Vagina (tissue), 2 donors: ENCODE data around the gene SCN5A. TPM values are rescaled to one million over a fixed set of nuclear protein-coding genes. Genes with fewer than 3 reads are reported as not detected.

ENCODE experiments used
- DNase-seq, 2 donors: peaks; one replicate each; pipeline ENCODE4 v3.0.0-alpha.2; 2017; ENCODE audit errors: extremely low spot score in 2 of 2
- H3K27ac ChIP-seq: fragments of 200-600 bp; sonication (generic); one replicate; pipeline ENCODE4 v1.5.1; 2019
- H3K27me3 ChIP-seq: fragments of 200-600 bp; sonication (generic); one replicate; pipeline ENCODE4 v1.5.1; 2019
- H3K36me3 ChIP-seq, 2 donors: fragments of 200-600 bp; sonication (generic); one replicate each; pipeline ENCODE4 v1.5.1; 2017 to 2019
- H3K4me1 ChIP-seq: fragments of 200-600 bp; sonication (generic); one replicate; pipeline ENCODE4 v1.5.1; 2019
- H3K4me3 ChIP-seq, 2 donors: fragments of 200-600 bp; sonication (generic); 1 replicate in 1 of 2; 2 replicates in 1 of 2; pipeline ENCODE4 v1.5.1; 2016 to 2019
- H3K9me3 ChIP-seq: fragments of 200-600 bp; sonication (generic); one replicate; pipeline ENCODE4 v1.5.1; 2019
- POLR2A ChIP-seq, 2 donors: fragments of 450-650 bp; IDR thresholded peaks; one replicate each; pipeline ENCODE4 v1.6.1; 2017; ENCODE audit warnings: antibody characterized with exemption in 2 of 2, mild to moderate bottlenecking in 2 of 2, moderate library complexity in 2 of 2
- POLR2AphosphoS5 ChIP-seq, 2 donors: sonication (generic); formaldehyde crosslinking; IDR thresholded peaks; one replicate each; pipeline ENCODE4 v1.9.0; 2017; ENCODE audit warnings: antibody characterized with exemption in 2 of 2, mild to moderate bottlenecking in 2 of 2, low read depth in 1 of 2; ENCODE audit not compliant: insufficient read depth in 1 of 2
- intact Hi-C: fragments of 100-400 bp; cut with DNase I; formaldehyde crosslinking; loops from one replicate; pipeline ENCODE4 v1.15.1; 2023
- total RNA-seq: library from RNA; depleted of rRNA; stranded (reverse); fragments of >200 nt; gene quantifications from one replicate; pipeline ENCODE4 v1.2.3, GENCODE V29; 2016
- TF ChIP-seq, protein P1 (sequence below), 3 experiments: fragments of 450-650 bp in 2 of 3; fragments of 200-600 bp in 1 of 3; sonication (generic) in 1 of 3; IDR thresholded peaks; one replicate each; pipeline ENCODE4 v1.5.1; 2017 to 2019; ENCODE audit warnings: antibody characterized with exemption in 3 of 3, mild to moderate bottlenecking in 2 of 3, moderate library complexity in 2 of 3

Gene SCN5A
- total RNA-seq, 1 donor from 2014 or later = 9.3 TPM

- Histone ChIP-seq H3K27me3 (no peaks in the 10 kb centered on the region), H3K27ac (no peak overlapping the region), H3K9me3 (no peaks in the 10 kb centered on the region), H3K36me3 (no peaks in the 10 kb centered on the region), H3K4me3 (no peak overlapping the region), H3K4me1 (no peaks in the 10 kb centered on the region)
- DNase-seq = peak; percentile 79 to 82
- TF ChIP-seq, protein P1, sequence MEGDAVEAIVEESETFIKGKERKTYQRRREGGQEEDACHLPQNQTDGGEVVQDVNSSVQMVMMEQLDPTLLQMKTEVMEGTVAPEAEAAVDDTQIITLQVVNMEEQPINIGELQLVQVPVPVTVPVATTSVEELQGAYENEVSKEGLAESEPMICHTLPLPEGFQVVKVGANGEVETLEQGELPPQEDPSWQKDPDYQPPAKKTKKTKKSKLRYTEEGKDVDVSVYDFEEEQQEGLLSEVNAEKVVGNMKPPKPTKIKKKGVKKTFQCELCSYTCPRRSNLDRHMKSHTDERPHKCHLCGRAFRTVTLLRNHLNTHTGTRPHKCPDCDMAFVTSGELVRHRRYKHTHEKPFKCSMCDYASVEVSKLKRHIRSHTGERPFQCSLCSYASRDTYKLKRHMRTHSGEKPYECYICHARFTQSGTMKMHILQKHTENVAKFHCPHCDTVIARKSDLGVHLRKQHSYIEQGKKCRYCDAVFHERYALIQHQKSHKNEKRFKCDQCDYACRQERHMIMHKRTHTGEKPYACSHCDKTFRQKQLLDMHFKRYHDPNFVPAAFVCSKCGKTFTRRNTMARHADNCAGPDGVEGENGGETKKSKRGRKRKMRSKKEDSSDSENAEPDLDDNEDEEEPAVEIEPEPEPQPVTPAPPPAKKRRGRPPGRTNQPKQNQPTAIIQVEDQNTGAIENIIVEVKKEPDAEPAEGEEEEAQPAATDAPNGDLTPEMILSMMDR (IDR thresholded peaks at IDR 0.05) = no peak
- TF ChIP-seq POLR2A (IDR thresholded peaks at IDR 0.05) (no peak), POLR2AphosphoS5 (IDR thresholded peaks at IDR 0.05; ENCODE audit: insufficient read depth in 1 of 2, low read depth in 1 of 2) (no peak)
- intact Hi-C loops = no loop called here
Measured at GRCh38 chr3:38580450-38581382, 68.8 kb downstream of the SCN5A start.

- H3K36me3 ChIP-seq = no peaks in the 10 kb centered on the region
- no peaks in the 10 kb centered on the region for H3K9me3 ChIP-seq
- no peaks in the 10 kb centered on the region for H3K27me3 ChIP-seq
- intact Hi-C loops = no loop called here
- TF ChIP-seq POLR2AphosphoS5 (IDR thresholded peaks at IDR 0.05; ENCODE audit: insufficient read depth in 1 of 2, low read depth in 1 of 2) (no peak), POLR2A (IDR thresholded peaks at IDR 0.05) (no peak)
- TF ChIP-seq, protein P1 (IDR thresholded peaks at IDR 0.05) = no peak
- no peak overlapping the region for H3K27ac ChIP-seq
- no peaks in the 10 kb centered on the region for H3K4me1 ChIP-seq
- no peak overlapping the region for H3K4me3 ChIP-seq
- peak; percentile 78 to 79 for DNase-seq
Measured at GRCh38 chr3:38579551-38580449, 69.7 kb downstream of the SCN5A start.

- intact Hi-C loops = no loop called here
- Histone ChIP-seq H3K9me3 (no peaks in the 10 kb centered on the region), H3K36me3 (no peaks in the 10 kb centered on the region), H3K27ac (no peak overlapping the region), H3K27me3 (no peaks in the 10 kb centered on the region), H3K4me1 (no peaks in the 10 kb centered on the region), H3K4me3 (no peak overlapping the region)
- TF ChIP-seq POLR2AphosphoS5 (IDR thresholded peaks at IDR 0.05; ENCODE audit: insufficient read depth in 1 of 2, low read depth in 1 of 2) (no peak), POLR2A (IDR thresholded peaks at IDR 0.05) (no peak)
- TF ChIP-seq, protein P1 (IDR thresholded peaks at IDR 0.05) = no peak
- DNase-seq = peak; percentile 74 to 82
Measured at GRCh38 chr3:38579141-38579540, 70.3 kb downstream of the SCN5A start.

DNA sequence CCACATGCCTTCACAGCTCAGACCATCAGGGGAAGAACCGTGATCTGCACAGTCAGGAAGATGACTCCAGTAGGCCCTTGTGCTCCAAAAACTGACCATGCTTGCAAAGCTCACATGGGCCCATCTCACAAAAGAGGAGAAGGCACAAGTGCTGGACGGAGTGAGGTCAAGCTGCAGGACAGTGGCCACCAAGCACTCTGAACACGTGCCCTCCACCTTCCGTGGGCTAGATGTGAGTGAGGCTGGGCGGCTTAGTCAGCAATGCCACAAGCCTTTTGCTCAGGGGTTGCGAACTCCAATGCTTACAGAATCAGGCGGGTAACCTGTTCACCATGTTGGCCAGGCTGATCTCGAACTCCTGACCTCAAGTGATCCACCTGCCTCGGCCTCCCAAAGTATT, 70.9 kb downstream of the SCN5A start:
- peak in 1 of 2 donors; percentile 64 for DNase-seq
- Histone ChIP-seq H3K27me3 (no peaks in the 10 kb centered on the region), H3K27ac (no peak overlapping the region), H3K36me3 (no peaks in the 10 kb centered on the region), H3K4me3 (no peak overlapping the region), H3K4me1 (no peaks in the 10 kb centered on the region), H3K9me3 (no peaks in the 10 kb centered on the region)
- intact Hi-C loops = no loop called here
- TF ChIP-seq POLR2A (IDR thresholded peaks at IDR 0.05) = no peak
- TF ChIP-seq, protein P1 (IDR thresholded peaks at IDR 0.05) = no peak
- no peak for TF ChIP-seq POLR2AphosphoS5 (IDR thresholded peaks at IDR 0.05; ENCODE audit: insufficient read depth in 1 of 2, low read depth in 1 of 2)
